ENCODE results near the gene SNRNP70.
A peak's percentile ranks its signal among the peaks of the same experiment; 100 is the strongest.
"Not testable (repeated sequence)": the region's sequence is repeated elsewhere in the genome, so short reads cannot be mapped to it uniquely, and the experiment has no call there.

The SNRNP70 gene

DNA sequence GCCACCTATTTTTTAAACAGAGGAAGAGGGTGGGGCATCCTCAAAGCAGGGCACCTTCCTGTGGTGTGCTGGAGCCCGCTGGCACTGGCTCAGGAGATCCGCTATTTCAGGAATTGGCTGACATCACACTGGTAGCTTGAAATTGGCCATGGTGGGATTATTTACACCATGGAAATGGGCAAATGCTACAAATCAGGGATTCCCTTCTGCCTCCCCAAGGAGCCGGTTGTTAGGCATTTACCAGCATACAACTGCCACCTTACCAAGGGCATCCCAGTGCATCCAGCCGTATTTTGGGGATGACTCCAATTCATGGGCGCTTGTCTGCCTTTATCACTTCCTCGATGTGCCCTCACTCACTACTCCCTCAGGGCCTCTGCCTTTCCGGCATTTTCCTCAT is 55.7 kb downstream of the SNRNP70 start:
- FAIRE-seq (no peak), DNase-seq (ENCODE audit: extremely low spot score, insufficient read length, low read depth) (no peak)

GRCh38 chr19:49141352-49141751 is 56.1 kb downstream of the SNRNP70 start:
- FAIRE-seq (no peak), DNase-seq (ENCODE audit: extremely low spot score, insufficient read length, low read depth) (no peak)

- DNase-seq (ENCODE audit: extremely low spot score, insufficient read length, low read depth) (no peak), FAIRE-seq (no peak)
These were observed 57.6 kb downstream of the SNRNP70 start for GRCh38 chr19:49142866-49143335.

DNA sequence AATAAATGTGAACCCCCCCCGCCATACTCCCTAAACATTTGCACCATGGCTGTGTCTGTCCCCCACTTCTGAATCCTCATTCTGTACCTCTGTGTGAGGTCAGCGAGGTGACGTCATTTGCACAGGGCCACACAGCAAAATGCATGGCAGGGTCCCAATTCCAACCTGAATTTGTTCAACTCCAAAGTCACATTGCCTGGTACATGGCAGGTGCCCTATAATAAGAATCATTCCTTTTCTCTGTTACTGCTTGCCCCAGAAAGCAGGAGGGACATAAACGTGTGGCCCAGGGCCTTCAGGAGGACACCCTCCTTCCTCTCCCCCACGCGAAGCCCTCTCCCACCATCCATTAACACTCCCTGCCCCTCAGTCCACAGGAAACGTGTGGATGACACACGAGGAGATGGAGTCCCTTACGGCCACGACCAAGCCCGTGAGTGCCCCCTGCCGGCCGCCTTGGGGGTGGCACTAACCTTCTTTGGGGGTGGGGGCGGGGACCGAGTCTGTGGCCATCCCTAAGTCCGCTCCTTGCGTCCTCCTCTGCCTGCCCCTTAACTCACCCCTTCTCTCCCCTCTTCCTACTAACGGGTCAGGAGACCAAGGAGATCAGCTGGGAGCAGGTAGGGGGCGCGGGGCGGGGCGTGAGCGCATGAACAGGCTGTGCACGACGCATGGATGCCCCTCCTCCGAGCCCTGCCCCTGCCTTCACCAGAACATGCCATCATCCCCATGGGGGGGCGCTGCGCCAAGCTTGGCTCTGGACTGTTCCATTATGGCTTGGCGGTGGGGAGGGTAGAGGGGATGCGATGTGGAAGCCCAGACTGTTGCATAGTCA is 60.5 kb downstream of the SNRNP70 start:
- no peak for FAIRE-seq
- peak; percentile 67 for DNase-seq (ENCODE audit: extremely low spot score, insufficient read length, low read depth)

GRCh38 chr19:49146408-49146770 is 61.1 kb downstream of the SNRNP70 start:
- FAIRE-seq; DNase-seq (ENCODE audit: extremely low spot score, insufficient read length, low read depth): not testable (repeated sequence)

DNA sequence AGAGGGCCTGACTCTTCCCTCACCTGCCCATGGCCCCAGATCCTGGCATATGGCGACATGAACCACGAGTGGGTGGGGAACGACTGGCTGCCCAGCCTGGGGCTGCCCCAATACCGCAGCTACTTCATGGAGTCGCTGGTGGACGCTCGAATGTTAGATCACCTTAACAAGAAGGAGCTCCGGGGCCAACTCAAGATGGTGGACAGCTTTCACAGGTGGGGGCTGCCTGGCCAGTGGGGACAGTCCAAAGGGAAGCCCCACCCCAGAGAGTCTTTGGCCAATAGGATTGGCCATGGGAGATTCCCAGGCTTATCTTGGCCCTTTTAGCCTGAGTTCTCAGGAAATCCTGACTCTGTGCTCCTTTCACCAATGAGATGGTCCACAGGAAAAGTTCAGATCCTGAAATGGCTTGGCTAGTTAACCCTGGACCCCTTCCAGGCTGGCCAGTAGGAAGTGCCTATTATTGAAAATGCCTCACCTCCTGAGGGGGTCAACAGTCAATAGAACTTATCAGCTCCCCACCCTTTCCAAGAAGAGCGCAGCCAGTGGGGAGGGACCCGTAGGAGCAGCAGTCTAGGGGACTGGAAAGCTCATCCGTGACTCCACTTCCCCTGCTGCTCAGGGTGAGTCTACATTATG is 62.9 kb downstream of the SNRNP70 start:
- no peak for DNase-seq (ENCODE audit: extremely low spot score, insufficient read length, low read depth)
- FAIRE-seq = no peak

- FAIRE-seq (peak; percentile 31), DNase-seq (ENCODE audit: extremely low spot score, insufficient read length, low read depth) (peak; percentile 63)
These were observed 63.8 kb downstream of the SNRNP70 start for GRCh38 chr19:49148784-49149651.

GRCh38 chr19:49149652-49150105 is 64.4 kb downstream of the SNRNP70 start:
- DNase-seq (ENCODE audit: extremely low spot score, insufficient read length, low read depth) = no peak

GRCh38 chr19:49150106-49150943 is 65.1 kb downstream of the SNRNP70 start:
- FAIRE-seq (no peak), DNase-seq (ENCODE audit: extremely low spot score, insufficient read length, low read depth) (no peak)

More at GRCh38 chr19:49149652-49150105, 64.4 kb downstream of the SNRNP70 start:
- FAIRE-seq = no peak

GRCh38 chr19:49150944-49151243 is 65.6 kb downstream of the SNRNP70 start:
- FAIRE-seq = no peak

DNA sequence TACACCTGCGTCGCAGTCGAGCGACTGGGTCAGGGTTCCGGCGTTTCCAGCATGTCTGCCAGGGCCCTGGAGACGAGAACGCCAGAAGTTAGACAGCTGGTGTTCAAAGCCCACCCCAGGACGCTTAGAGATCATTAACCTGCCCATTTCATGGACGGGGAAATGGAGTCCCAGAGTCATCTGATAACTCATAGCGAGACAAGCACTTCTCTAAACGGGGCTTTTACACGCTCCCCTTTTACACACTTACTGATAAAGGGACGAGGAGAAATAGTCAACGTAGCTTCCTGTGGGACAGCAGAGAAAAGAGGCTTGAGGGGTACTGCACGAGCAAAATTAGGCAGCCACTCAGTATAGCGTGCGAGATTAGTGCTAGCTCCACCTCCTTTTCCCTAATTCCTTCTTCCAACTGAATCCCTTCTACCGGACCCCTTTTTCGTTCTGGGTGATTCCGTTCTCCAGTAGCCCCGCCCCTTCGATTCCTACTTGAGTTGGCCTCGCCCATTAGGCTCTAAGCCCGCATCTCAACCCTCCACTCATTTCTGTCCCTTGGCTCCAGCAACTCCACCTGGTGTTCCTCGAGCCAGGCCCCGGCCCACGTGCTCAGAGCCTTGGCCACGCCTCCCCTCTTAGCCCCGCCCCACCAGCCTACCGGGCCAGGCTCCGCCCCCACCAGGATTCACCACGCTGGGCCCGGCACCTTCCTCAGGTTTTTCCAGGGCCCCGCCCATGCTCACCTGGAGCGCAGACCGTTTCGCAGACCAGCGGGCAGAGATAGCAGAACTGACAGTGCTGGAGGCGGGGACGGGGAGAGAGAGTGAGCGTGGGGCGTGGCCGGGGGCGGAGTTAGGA is 66.2 kb downstream of the SNRNP70 start:
- DNase-seq (ENCODE audit: extremely low spot score, insufficient read length, low read depth) = no peak
- no peak for FAIRE-seq

More at GRCh38 chr19:49150944-49151243, 65.6 kb downstream of the SNRNP70 start:
- DNase-seq (ENCODE audit: extremely low spot score, insufficient read length, low read depth) = no peak

DNA sequence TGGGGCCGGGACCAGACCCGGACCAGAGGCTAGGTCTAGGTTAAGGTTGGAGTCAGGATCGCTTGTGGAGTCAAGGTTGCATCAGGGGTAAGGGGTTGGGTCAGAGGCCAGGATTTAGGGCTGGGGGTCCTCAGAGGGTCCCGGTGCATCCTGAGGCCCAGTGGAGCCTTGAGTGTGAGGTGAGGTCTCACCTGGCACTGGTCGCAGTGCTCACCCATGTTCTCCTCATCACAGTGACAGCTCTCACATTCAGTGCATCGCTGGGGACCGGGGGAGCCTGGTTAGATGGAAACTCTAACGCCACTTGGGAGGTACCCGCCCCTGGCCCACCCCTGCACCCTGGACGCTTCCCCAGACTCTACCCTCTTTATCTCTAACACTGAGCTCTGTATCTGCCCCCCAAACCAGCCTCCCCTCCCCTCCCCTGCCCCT is 66.9 kb downstream of the SNRNP70 start:
- FAIRE-seq (no peak), DNase-seq (ENCODE audit: extremely low spot score, insufficient read length, low read depth) (no peak)

- FAIRE-seq (no peak), DNase-seq (ENCODE audit: extremely low spot score, insufficient read length, low read depth) (no peak)
These were observed 68.0 kb downstream of the SNRNP70 start for GRCh38 chr19:49153167-49153809.

DNA sequence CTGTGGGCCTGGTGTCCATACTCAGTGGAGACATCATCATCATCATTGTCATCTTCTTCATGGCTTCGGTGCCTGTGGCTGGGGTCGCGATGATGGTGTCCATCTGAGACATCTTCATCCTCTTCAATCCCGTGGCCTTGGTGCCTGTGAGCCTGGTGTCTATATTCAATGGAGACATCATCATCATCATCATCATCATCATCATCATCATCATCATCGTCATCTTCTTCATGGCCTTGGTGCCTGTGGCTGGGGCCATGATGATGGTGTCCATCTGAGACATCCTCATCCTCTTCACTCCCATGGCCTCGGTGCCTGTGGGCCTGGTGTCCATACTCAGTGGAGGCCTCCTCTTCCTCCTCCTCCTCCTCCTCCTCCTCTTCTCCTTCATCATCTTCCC is 69.0 kb downstream of the SNRNP70 start:
- DNase-seq (ENCODE audit: extremely low spot score, insufficient read length, low read depth) (no peak), FAIRE-seq (no peak)

DNA sequence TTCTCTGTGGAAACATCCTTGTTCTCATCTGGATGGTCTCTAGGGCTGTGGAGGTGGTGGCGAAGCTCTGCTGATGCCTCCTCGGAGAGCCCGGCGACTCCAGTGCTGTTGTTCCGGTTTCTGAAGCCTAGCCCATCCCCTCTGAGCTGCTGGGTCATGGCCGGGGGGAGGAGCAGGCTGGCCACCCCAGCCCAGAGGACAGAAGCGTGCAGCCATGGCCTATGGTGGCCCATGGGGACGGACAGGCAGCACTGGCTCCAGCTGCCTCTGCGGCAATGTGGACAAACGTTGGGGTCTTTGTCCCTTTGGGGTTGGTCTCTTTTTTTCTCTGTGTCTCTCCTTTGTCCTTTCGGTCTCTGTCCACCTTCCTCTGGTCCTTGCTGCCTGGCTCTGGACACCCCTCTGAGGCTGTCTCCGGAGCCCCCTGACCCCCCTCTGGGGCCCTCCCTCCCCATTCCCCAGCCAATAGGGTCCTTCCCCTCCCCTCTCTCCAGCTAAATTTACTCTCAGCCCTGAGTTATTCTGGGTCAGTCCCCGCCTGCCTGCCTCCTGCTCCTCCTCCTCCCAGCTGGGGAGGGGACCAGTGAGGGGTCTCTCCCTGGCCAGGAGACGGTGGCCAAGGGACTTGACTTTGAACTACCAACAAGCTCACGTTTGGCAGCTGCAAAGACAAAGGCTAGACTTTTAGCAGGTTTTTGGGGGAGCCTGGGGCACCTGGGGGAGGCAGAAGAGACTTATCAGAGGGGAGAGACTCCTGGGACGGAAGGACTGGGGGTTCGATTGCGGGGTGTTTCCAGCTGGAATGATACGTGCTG is 70.0 kb downstream of the SNRNP70 start, which contains the start of gene HRC:
Gene HRC, minus strand, starts transcription at position 392 of the 815 bp plus-strand sequence. Its CDS starts 159 bp downstream, at position 233.
- no peak for DNase-seq (ENCODE audit: extremely low spot score, insufficient read length, low read depth)
- FAIRE-seq = no peak

DNA sequence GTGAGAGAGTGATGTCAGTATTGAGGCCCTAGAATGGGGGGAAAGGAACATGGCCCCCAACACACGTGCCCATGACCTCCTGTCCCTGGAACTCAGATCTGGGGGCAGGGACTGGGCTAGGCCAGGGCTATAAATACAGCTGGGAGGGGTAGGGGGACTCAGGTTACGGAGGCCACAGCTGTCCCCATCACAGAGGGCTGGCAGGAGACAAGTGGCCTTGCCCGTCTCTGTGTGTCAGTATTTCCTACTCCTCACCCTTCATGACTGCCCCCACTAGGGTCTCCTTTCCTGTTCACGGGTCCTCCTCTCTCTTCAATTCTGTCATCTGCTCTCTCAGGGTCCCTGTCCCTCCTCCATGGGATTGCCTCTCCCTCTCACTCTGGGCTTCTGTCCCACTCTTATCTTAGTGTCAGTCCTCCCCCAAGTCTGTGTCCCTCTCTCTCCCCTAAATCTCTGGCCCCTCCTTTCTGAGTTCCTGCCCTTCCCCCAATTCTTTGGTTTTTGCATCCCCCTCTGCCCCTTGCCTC is 70.6 kb downstream of the SNRNP70 start:
- DNase-seq (ENCODE audit: extremely low spot score, insufficient read length, low read depth) (no peak), FAIRE-seq (no peak)
